Measurements from ENCODE around the gene SH3RF3. TPM values are rescaled to one million over a fixed set of nuclear protein-coding genes. Genes with fewer than 3 reads are reported as not detected.

Gene SH3RF3
- total RNA-seq, 2 donors from 2014 or later: 1.3 to 2.5 TPM

- Histone ChIP-seq H3K9ac (ENCODE audit: low read depth in 2 of 2, low read length in 2 of 2) (no peak overlapping the region), H3K27me3 (no peaks in the 10 kb centered on the region), H3K27ac (no peak overlapping the region), H3K4me1 (no peaks in the 10 kb centered on the region), H3K36me3 (no peaks in the 10 kb centered on the region), H3K9me3 (no peaks in the 10 kb centered on the region), H3K4me3 (no peak overlapping the region)
- no peak for TF ChIP-seq CTCF (IDR thresholded peaks at IDR 0.05)
- DNase-seq: no peak
- intact Hi-C loops (cut with DNase I): no loop called here
Measured at GRCh38 chr2:109459485-109459884, 330.5 kb downstream of the SH3RF3 start.

DNA sequence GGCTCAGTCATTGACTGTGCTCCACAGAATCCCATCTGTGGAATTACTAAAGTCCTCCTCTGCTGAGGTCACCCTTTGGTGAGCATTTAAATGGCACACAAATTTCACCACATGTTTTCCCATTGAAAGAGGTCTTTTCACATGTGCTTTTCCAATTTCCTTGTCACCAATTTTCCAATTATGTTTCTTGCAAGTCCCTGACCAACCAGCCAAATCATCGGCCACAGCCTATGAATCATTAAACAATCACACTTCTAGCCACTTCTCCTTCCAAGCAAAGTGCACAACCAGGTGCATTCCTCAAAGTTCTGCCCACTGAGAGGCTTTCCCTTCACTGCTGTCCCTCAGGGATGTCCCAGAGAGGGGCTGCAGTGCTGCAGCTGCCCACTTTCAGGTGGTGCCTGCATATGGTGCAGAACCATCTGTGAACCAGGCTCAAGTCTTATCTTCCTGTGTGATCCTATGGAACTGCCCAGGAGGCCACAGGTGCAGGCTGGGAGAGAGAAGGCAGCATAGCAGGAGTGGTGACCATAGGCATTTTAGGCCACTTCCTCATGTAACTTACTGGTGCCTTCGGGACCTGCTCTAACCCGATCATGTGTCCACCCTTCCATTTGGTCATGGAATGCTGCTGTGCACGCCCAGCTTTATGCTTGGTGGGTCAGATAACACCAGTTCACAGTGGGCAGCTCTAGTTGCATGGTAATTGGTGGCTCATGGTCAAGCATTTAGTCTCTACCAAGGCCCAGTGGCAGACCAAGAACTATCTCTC, 331.7 kb downstream of the SH3RF3 start:
- H3K36me3 ChIP-seq: no peaks in the 10 kb centered on the region
- no peaks in the 10 kb centered on the region for H3K9me3 ChIP-seq
- TF ChIP-seq CTCF (IDR thresholded peaks at IDR 0.05): no peak
- H3K4me1 ChIP-seq: no peaks in the 10 kb centered on the region
- no peak overlapping the region for H3K4me3 ChIP-seq
- intact Hi-C loops (cut with DNase I): no loop called here
- no peak for DNase-seq
- no peak overlapping the region for H3K9ac ChIP-seq (ENCODE audit: low read depth in 2 of 2, low read length in 2 of 2)
- H3K27me3 ChIP-seq: no peaks in the 10 kb centered on the region
- H3K27ac ChIP-seq: no peak overlapping the region

GRCh38 chr2:109463236-109463635, 334.2 kb downstream of the SH3RF3 start:
- H3K27me3 ChIP-seq: no peaks in the 10 kb centered on the region
- no peak overlapping the region for H3K9ac ChIP-seq (ENCODE audit: low read depth in 2 of 2, low read length in 2 of 2)
- H3K4me1 ChIP-seq: no peaks in the 10 kb centered on the region
- H3K27ac ChIP-seq: no peak overlapping the region
- no peak for DNase-seq
- no peaks in the 10 kb centered on the region for H3K9me3 ChIP-seq
- H3K36me3 ChIP-seq: no peaks in the 10 kb centered on the region
- intact Hi-C loops (cut with DNase I): no loop called here
- no peak overlapping the region for H3K4me3 ChIP-seq
- no peak for TF ChIP-seq CTCF (IDR thresholded peaks at IDR 0.05)

DNA sequence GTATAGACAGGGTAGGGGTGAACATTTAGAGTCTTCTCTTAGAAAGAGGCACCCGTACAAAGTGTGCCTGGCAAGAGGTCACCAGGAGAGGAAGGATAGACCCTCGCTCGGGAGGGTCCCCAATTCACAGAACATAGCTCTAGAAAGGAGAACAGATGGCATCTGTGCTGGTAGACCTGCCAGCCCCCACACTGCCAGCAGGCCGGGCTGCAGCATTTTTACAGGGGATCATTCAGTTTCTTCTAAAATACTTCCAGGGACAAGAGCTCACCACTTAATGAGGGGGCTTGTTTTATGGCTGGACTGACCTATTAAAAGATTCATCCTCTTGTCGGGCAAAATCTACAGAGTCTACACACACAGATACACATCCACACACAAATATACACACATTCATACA, 334.9 kb downstream of the SH3RF3 start:
- H3K27ac ChIP-seq: no peak overlapping the region
- H3K9me3 ChIP-seq: no peaks in the 10 kb centered on the region
- H3K36me3 ChIP-seq: no peaks in the 10 kb centered on the region
- no peak for TF ChIP-seq CTCF (IDR thresholded peaks at IDR 0.05)
- H3K27me3 ChIP-seq: no peaks in the 10 kb centered on the region
- no peak for DNase-seq
- intact Hi-C loops (cut with DNase I): no loop called here
- H3K9ac ChIP-seq (ENCODE audit: low read depth in 2 of 2, low read length in 2 of 2): no peak overlapping the region
- no peaks in the 10 kb centered on the region for H3K4me1 ChIP-seq
- no peak overlapping the region for H3K4me3 ChIP-seq

DNA sequence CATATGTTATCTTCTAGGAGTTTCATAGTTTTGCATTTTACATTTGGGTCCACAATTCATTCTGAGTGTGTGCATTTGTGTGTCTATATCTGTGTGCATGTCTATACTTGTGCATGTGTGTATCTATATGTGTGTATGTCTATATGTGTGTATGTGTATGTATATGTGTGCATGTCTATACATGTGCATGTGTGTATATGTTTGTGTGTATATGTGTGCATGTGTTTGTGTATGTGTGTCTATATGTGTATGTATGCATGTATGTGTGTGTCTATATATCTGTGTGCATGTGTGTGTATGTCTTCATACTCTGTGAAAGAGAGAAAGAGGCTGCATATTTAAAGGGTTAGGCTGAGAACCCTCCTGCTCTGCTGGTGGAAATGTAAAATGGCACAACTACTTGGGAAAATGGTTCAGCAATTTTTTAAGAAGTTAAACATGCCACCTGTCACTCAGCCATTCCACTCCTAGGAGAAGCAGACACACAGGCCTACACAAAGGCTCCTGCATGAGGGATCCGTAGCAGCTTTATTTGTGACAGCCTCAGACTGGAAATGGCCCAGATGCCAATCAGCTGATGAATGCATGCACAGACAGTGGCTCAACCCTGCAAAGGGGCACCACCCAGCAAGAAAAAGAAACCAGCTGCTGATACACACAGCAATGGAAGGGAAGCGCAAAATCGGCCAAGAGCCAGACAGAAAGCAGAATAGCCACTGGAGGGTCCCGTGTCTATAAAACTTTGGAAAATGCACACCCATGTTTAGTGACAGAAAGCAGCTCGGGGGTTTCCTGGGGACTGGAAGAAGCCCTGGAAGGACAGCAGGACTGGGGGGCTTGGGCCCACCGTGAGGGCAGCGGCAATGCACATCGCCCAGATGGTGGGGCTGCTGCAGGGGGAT, 337.9 kb downstream of the SH3RF3 start:
- no peak overlapping the region for H3K9ac ChIP-seq (ENCODE audit: low read depth in 2 of 2, low read length in 2 of 2)
- no peaks in the 10 kb centered on the region for H3K27me3 ChIP-seq
- H3K27ac ChIP-seq: no peak overlapping the region
- no peak for DNase-seq
- H3K9me3 ChIP-seq: no peaks in the 10 kb centered on the region
- no peaks in the 10 kb centered on the region for H3K4me1 ChIP-seq
- no peak overlapping the region for H3K4me3 ChIP-seq
- TF ChIP-seq CTCF (IDR thresholded peaks at IDR 0.05): no peak
- intact Hi-C loops (cut with DNase I): no loop called here
- no peaks in the 10 kb centered on the region for H3K36me3 ChIP-seq
